Endothelial cell of umbilical vein (primary cell): ENCODE results near the gene ZNF511. TPM values are rescaled to one million over a fixed set of nuclear protein-coding genes. Genes with fewer than 3 reads are reported as not detected.

Source experiments
- BruUV-seq: library from RNA; stranded (reverse); fragments of 400-500 nt; replicated peaks from 2 replicates; lab custom pipeline; 2021; lab: Mats Ljungman, UMichigan
- CTCF ChIA-PET: fragments of 300-600, 350-600 bp; sonication (Branson Sonifier 250); formaldehyde crosslinking; loops from one replicate; lab custom pipeline; 2021; ENCODE audit warnings: antibody characterized with exemption, inconsistent platforms; lab: Charles Lee
- POLR2A ChIA-PET: fragments of 300-600, 350-600 bp; sonication (Branson Sonifier 250); formaldehyde crosslinking; loops from one replicate; lab custom pipeline; 2021; ENCODE audit warnings: antibody characterized with exemption, inconsistent platforms; lab: Charles Lee
- DNase-seq: peaks from one replicate; pipeline ENCODE4 v3.0.0-alpha.2; 2011; ENCODE audit warnings: low read depth, low spot score
- FAIRE-seq: peaks from 2 replicates; lab custom pipeline; 2011; peaks lifted over from hg19 to GRCh38; lab: Jason Lieb, UNC
- H2AFZ ChIP-seq: 2 replicates; pipeline ENCODE4 v1.6.0; 2012; ENCODE audit warnings: low read depth, low read length, control low read depth, inconsistent platforms
- H3K27ac ChIP-seq: 2 replicates; pipeline ENCODE4 v1.5.1; 2011; ENCODE audit warnings: low read depth, mild to moderate bottlenecking, control low read depth, low read length, moderate library complexity; ENCODE audit not compliant: insufficient read depth
- H3K27me3 ChIP-seq, 2 experiments: 2 replicates each; pipeline versions ENCODE4 v1.6.0 to v1.6.1; 2011; ENCODE audit warnings: low read length in 2 of 2, mixed read lengths in 1 of 2; ENCODE audit not compliant: control insufficient read depth in 2 of 2, insufficient read depth in 2 of 2
- H3K36me3 ChIP-seq, 2 experiments: 2 replicates in 1 of 2; 3 replicates in 1 of 2; pipeline ENCODE4 v1.5.1; 2011; ENCODE audit warnings: low read length in 2 of 2, mild to moderate bottlenecking in 1 of 2, moderate library complexity in 1 of 2; ENCODE audit not compliant: control insufficient read depth in 2 of 2, insufficient read depth in 2 of 2; ENCODE audit errors: extremely low read depth in 1 of 2
- H3K4me1 ChIP-seq: 3 replicates; pipeline ENCODE4 v1.5.1; 2011; ENCODE audit warnings: mild to moderate bottlenecking, low read length; ENCODE audit not compliant: control insufficient read depth, insufficient read depth; ENCODE audit errors: extremely low read depth
- H3K4me2 ChIP-seq: 2 replicates; pipeline ENCODE4 v1.6.1; 2011; ENCODE audit warnings: low read length, control low read depth, mixed read lengths; ENCODE audit not compliant: insufficient read depth
- H3K4me3 ChIP-seq, 3 experiments: fragments of 200-600 bp in 1 of 3; sonication (generic), shearing (Covaris generic) in 1 of 3; replicated peaks in 1 of 3; 2 replicates each; pipeline ENCODE4 v1.5.1; 2011 to 2016; ENCODE audit warnings: control low read depth in 3 of 3, low read length in 3 of 3, mild to moderate bottlenecking in 2 of 3, inconsistent platforms in 1 of 3, low read depth in 1 of 3, moderate library complexity in 1 of 3; ENCODE audit not compliant: insufficient read depth in 1 of 3
- H3K79me2 ChIP-seq: 2 replicates; pipeline ENCODE4 v1.6.0; 2012; ENCODE audit warnings: low read length, inconsistent platforms; ENCODE audit not compliant: control insufficient read depth, insufficient read depth
- H3K9ac ChIP-seq: replicated peaks from 2 replicates; pipeline ENCODE3; 2011; ENCODE audit warnings: low read length, control low read depth; ENCODE audit not compliant: insufficient read depth; ENCODE audit errors: extremely low read depth
- H3K9me1 ChIP-seq: replicated peaks from 3 replicates; pipeline ENCODE4 v1.6.0; 2011; ENCODE audit warnings: mild to moderate bottlenecking, low read length; ENCODE audit not compliant: control insufficient read depth, insufficient read depth; ENCODE audit errors: extremely low read depth
- H3K9me3 ChIP-seq: replicated peaks from 2 replicates; pipeline ENCODE4 v1.5.1; 2012; ENCODE audit warnings: low read length, inconsistent platforms; ENCODE audit not compliant: control insufficient read depth, insufficient read depth
- H4K20me1 ChIP-seq: replicated peaks from 2 replicates; pipeline ENCODE3; 2011; ENCODE audit warnings: mild to moderate bottlenecking, low read length; ENCODE audit not compliant: control insufficient read depth, insufficient read depth; ENCODE audit errors: extremely low read depth
- CTCF ChIP-seq, 2 donors: IDR thresholded peaks; 1 replicate in 1 of 2; 2 replicates in 1 of 2; pipeline ENCODE4 v1.5.1; 2011; ENCODE audit warnings: low read length in 2 of 2, mild to moderate bottlenecking in 2 of 2, moderate library complexity in 2 of 2, control low read depth in 1 of 2, inconsistent platforms in 1 of 2, low read depth in 1 of 2; ENCODE audit not compliant: insufficient read depth in 1 of 2; ENCODE audit errors: extremely low read depth in 1 of 2
- EZH2 ChIP-seq: IDR thresholded peaks from 2 replicates; pipeline ENCODE4 v1.6.1; 2012; ENCODE audit warnings: borderline replicate concordance, low read depth, mild to moderate bottlenecking, moderate library complexity, low read length, inconsistent platforms; ENCODE audit not compliant: severe bottlenecking
- FOS ChIP-seq: IDR thresholded peaks from 2 replicates; pipeline ENCODE4 v1.6.1; 2011; ENCODE audit warnings: mild to moderate bottlenecking, low read length, moderate library complexity, borderline replicate concordance; ENCODE audit not compliant: insufficient read depth
- GATA2 ChIP-seq: IDR thresholded peaks from 2 replicates; pipeline ENCODE4 v1.7.0; 2011; ENCODE audit warnings: low read depth, mild to moderate bottlenecking, moderate library complexity, mixed read lengths, low read length; ENCODE audit not compliant: insufficient read length, insufficient read depth
- JUN ChIP-seq: IDR thresholded peaks from 2 replicates; pipeline ENCODE4 v1.6.1; 2011; ENCODE audit warnings: borderline replicate concordance, low read depth; ENCODE audit not compliant: insufficient read length, insufficient read depth
- MAX ChIP-seq: IDR thresholded peaks from 2 replicates; pipeline ENCODE4 v1.6.1; 2011; ENCODE audit not compliant: insufficient read depth, insufficient read length
- MYC ChIP-seq: IDR thresholded peaks from one replicate; pipeline ENCODE4 v1.6.1; 2011; ENCODE audit warnings: mild to moderate bottlenecking, low read depth, low read length
- POLR2A ChIP-seq: IDR thresholded peaks from 2 replicates; pipeline ENCODE4 v1.6.1; 2012; ENCODE audit warnings: low read depth, mild to moderate bottlenecking, control low read depth, low read length
- POLR2AphosphoS5 ChIP-seq: IDR thresholded peaks from 2 replicates; pipeline ENCODE4 v1.6.1; 2012; ENCODE audit warnings: low read depth, mild to moderate bottlenecking, control low read depth, low read length, moderate library complexity; ENCODE audit not compliant: insufficient read depth
- dilution Hi-C: fragments of 300-500 bp; cut with MboI; formaldehyde crosslinking; loops from one replicate; pipeline ENCODE4 v1.15.0; 2019; ENCODE audit warnings: low sequenced_read_pairs; ENCODE audit not compliant: extremely low pct_ligation_motif_present
- intact Hi-C: fragments of 100-400 bp; cut with micrococcal nuclease; formaldehyde crosslinking; loops from one replicate; pipeline ENCODE4 v1.10.0; 2022
- polyA plus RNA-seq, 4 experiments: library from polyadenylated mRNA; depleted of rRNA in 3 of 4; stranded (reverse) in 3 of 4; unstranded in 1 of 4; fragments of >200 nt; gene quantifications; 2 replicates each; pipeline versions ENCODE4 v1.2.1 to v1.2.3, GENCODE V29; 2011 to 2012; ENCODE audit warnings: missing spikeins in 1 of 4
- total RNA-seq: library from RNA; stranded (reverse); gene quantifications from 2 replicates; pipeline ENCODE4 v1.2.3, GENCODE V29; 2021

ZNF511 gene
- total and polyA plus RNA-seq, 2 donors (not counting 3 experiments of a cell fraction or from before 2014, with no cell fraction given): 25.6 to 37.9 TPM

DNA sequence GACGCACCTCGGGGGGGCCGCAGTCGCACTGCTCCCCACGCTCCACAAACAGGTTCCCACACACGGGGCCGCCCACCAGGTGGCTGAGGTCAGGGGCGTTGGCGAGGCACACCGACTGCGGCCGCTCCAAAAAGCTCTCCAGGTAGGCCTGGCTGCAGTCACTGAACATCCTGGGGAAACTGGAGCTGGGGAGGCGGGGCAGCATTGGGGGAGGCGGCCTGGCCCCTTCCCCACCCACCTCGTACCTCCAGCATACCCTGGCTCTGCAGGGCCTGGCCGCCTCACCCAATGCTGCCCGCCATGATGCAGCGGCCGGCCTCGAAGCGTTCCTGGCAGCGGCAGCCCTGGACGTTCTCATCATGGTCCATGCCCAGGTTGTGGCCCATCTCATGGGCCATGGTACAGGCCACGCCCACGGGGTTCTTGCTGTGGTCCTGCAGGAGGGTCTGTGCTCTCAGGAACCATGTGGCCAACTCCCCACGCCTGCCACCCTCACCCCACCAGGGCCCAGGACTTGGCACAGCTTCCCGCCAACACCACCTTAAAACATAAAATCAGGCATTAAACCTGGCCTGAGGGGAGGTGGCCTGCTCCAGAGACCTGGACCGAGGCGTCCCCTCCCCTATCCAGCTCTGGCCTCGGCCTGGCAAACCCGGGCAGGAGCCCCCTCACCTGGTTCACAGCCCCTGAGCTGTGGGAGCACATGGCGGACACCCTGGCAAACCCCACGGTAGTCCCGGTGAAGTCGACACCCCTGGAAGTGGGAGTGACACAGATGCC, 37.0 kb upstream of the ZNF511 start:
- Histone ChIP-seq H3K4me3 (no peak overlapping the region), H3K9me1 (no peaks in the 10 kb centered on the region), H3K4me2 (no peak overlapping the region), H2AFZ (no peak overlapping the region), H3K4me1 (no peaks in the 10 kb centered on the region), H3K79me2 (no peaks in the 10 kb centered on the region), H3K9ac (no peak overlapping the region), H3K9me3 (no peaks in the 10 kb centered on the region), H4K20me1 (no peaks in the 10 kb centered on the region), H3K36me3 (no peaks in the 10 kb centered on the region), H3K27ac (no peak overlapping the region), H3K27me3 (peaks cover 5 to 10% of the 10 kb centered on the region in 2 experiments)
- intact Hi-C loops: no loop called here
- DNase-seq: no peak
- ChIA-PET POLR2A (no interaction called here), CTCF (no interaction called here)
- TF ChIP-seq EZH2 (no peak), GATA2 (no peak), CTCF (IDR thresholded peaks at IDR 0.05; ENCODE audit: extremely low read depth in 1 of 2, insufficient read depth in 1 of 2, low read depth in 1 of 2, low read length in 2 of 2) (no peak), POLR2AphosphoS5 (no peak), FOS (no peak), JUN (no peak), MAX (no peak), POLR2A (no peak), MYC (no peak)
- BruUV-seq: no TSS peak
- no peak for FAIRE-seq
- dilution Hi-C loops: no loop called here
